Activated naive CD4-positive, alpha-beta T cell treated with anti-CD3 and anti-CD28 coated beads for 36 hours (primary cell): ENCODE measurements around the gene OR10G2. TPM values are rescaled to one million over a fixed set of nuclear protein-coding genes. Genes with fewer than 3 reads are reported as not detected.

ENCODE experiments used
- total RNA-seq, 2 experiments: library from RNA; stranded (reverse); gene quantifications; one replicate each; pipeline ENCODE4 v1.2.3, GENCODE V29; 2021

The OR10G2 gene
- total RNA-seq, 2 experiments from 2014 or later = not detected

Other genes starting within 250 kb of the OR10G2 start
- 10 to 100 TPM; 73.9 to 75.5 TPM for gene CHD8, start 178.8 kb downstream of the OR10G2 start, total RNA-seq
- 10 to 100 TPM; 20.5 to 21.4 TPM for gene RAB2B, start 158.0 kb downstream of the OR10G2 start, total RNA-seq
- 10 to 100 TPM; 57.4 to 58.6 TPM for gene TOX4, start 157.7 kb downstream of the OR10G2 start, total RNA-seq
- gene METTL3, start 123.6 kb downstream of the OR10G2 start, total RNA-seq = 10 to 100 TPM; 60.6 TPM
- gene SALL2, start 108.6 kb downstream of the OR10G2 start, total RNA-seq = 1 to 10 TPM; 3.1 to 4.1 TPM
- not detected for gene OR10G3, start 54.9 kb downstream of the OR10G2 start, total RNA-seq
- not detected for gene OR4E2, start 18.9 kb upstream of the OR10G2 start, total RNA-seq
- under 1 TPM; 0.10 to 0.14 TPM for gene OR4E1, start 38.9 kb upstream of the OR10G2 start, total RNA-seq